Measurements from ENCODE around the gene KIF24.

GRCh38 chr9:34378376-34379060 is 49.5 kb upstream of the KIF24 start:
- TF ChIP-seq CTCF (IDR thresholded peaks at IDR 0.05) (no peak), EP300 (IDR thresholded peaks at IDR 0.05) (no peak)
